ENCODE data around the gene SMYD4.
"Not testable (repeated sequence)": the region's sequence is repeated elsewhere in the genome, so short reads cannot be mapped to it uniquely, and the experiment has no call there.

Gene SMYD4

GRCh38 chr17:1785930-1786329, 43.8 kb downstream of the SMYD4 start:
- no peak for DNase-seq (ENCODE audit: low read depth in 1 of 2, low spot score in 1 of 2)

- no peak for DNase-seq (ENCODE audit: low read depth in 1 of 2, low spot score in 1 of 2)
These were observed 45.7 kb downstream of the SMYD4 start for GRCh38 chr17:1783834-1784611.

- DNase-seq (ENCODE audit: low read depth in 1 of 2, low spot score in 1 of 2), result no peak
These were observed 46.4 kb downstream of the SMYD4 start for GRCh38 chr17:1783271-1783670.

- no peak for DNase-seq (ENCODE audit: low read depth in 1 of 2, low spot score in 1 of 2)
These were observed 47.5 kb downstream of the SMYD4 start for GRCh38 chr17:1782171-1782567.

GRCh38 chr17:1779571-1780131, 50.1 kb downstream of the SMYD4 start:
- DNase-seq (ENCODE audit: low read depth in 1 of 2, low spot score in 1 of 2), result no peak

- DNase-seq (ENCODE audit: low read depth in 1 of 2, low spot score in 1 of 2), result no peak
These were observed 52.8 kb downstream of the SMYD4 start for GRCh38 chr17:1776857-1777256.

GRCh38 chr17:1776328-1776727, 53.4 kb downstream of the SMYD4 start:
- DNase-seq (ENCODE audit: low read depth in 1 of 2, low spot score in 1 of 2), result no peak

- DNase-seq (ENCODE audit: low read depth in 1 of 2, low spot score in 1 of 2), result no peak
These were observed 55.1 kb downstream of the SMYD4 start for GRCh38 chr17:1774390-1775176.

GRCh38 chr17:1773696-1774181, 56.0 kb downstream of the SMYD4 start:
- no peak for DNase-seq (ENCODE audit: low read depth in 1 of 2, low spot score in 1 of 2)

- not testable (repeated sequence) for DNase-seq (ENCODE audit: low read depth in 1 of 2, low spot score in 1 of 2)
These were observed 56.6 kb downstream of the SMYD4 start for GRCh38 chr17:1773000-1773695.

GRCh38 chr17:1769822-1770477, 59.8 kb downstream of the SMYD4 start:
- no peak for DNase-seq (ENCODE audit: low read depth in 1 of 2, low spot score in 1 of 2)

- no peak for DNase-seq (ENCODE audit: low read depth in 1 of 2, low spot score in 1 of 2)
These were observed 62.3 kb downstream of the SMYD4 start for GRCh38 chr17:1767358-1767757.

GRCh38 chr17:1766382-1767135, 63.1 kb downstream of the SMYD4 start:
- DNase-seq (ENCODE audit: low read depth in 1 of 2, low spot score in 1 of 2), result no peak

GRCh38 chr17:1765576-1765975, 64.1 kb downstream of the SMYD4 start:
- DNase-seq (ENCODE audit: low read depth in 1 of 2, low spot score in 1 of 2), result no peak

GRCh38 chr17:1764705-1765104, 65.0 kb downstream of the SMYD4 start:
- DNase-seq (ENCODE audit: low read depth in 1 of 2, low spot score in 1 of 2), result not testable (repeated sequence)

- DNase-seq (ENCODE audit: low read depth in 1 of 2, low spot score in 1 of 2), result peak in 1 of 2 donors; percentile 39
These were observed 65.4 kb downstream of the SMYD4 start for GRCh38 chr17:1764284-1764683.

GRCh38 chr17:1762901-1763898, 66.5 kb downstream of the SMYD4 start:
- no peak for DNase-seq (ENCODE audit: low read depth in 1 of 2, low spot score in 1 of 2)

GRCh38 chr17:1762233-1762900, 67.3 kb downstream of the SMYD4 start:
- DNase-seq (ENCODE audit: low read depth in 1 of 2, low spot score in 1 of 2), result no peak
